Measurements from ENCODE around the gene HSPG2. TPM values are rescaled to one million over a fixed set of nuclear protein-coding genes. Genes with fewer than 3 reads are reported as not detected.

The HSPG2 gene
- total RNA-seq, 1 experiment from 2014 or later: 171 TPM

DNA sequence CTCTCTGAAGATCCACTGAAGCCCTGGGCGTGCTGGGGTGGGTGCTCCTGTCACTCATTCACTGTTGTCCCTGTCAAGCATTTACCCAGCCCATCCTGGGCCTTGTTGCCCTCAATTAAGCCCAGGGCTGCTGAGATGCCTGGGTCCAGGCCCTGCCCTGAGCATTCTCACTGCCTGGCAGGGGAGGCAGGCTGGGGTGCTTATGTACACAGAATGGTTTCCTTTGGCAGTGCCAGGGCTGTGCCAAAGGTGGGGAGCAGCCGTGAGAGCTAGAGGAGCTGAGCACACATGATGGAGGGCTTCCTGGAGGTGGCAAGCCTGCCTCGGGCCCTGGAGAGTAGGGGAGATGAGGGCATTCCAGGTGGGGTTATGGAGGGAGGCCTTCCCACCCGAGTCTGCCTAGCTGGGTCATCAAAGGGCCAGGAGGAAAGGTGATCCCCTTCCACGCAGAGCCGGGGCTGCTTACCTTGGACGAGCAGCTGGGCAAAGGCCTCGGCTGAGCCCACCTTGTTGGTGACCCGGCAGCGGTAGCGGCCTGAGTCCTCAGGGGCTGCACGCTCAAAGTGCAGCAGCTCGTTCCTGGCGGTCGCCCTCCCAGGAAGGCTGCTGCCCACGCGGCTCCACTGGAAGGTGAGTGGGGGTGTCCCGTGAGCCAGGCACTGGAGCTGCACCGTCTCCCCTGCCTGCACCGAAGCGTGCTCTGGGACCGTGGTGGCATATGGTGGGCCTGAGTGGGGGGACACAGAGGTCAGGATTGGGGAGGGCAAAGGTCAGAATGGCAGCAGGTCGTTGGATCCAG is 98.6 kb downstream of the HSPG2 start:
- ChIA-PET CTCF (no interaction called here), POLR2A (no interaction called here)
- Histone ChIP-seq H3K27me3 (ENCODE audit: control insufficient read depth, insufficient read depth, low read length) (no peaks in the 10 kb centered on the region), H3K4me1 (ENCODE audit: control insufficient read depth, insufficient read depth, low read length) (no peaks in the 10 kb centered on the region), H3K4me3 (ENCODE audit: low read depth in 2 of 2, low read length in 2 of 2) (no peak overlapping the region), H3K27ac (ENCODE audit: low read length) (no peak overlapping the region), H3K9me3 (ENCODE audit: control insufficient read depth, insufficient read depth, low read depth, low read length) (no peaks in the 10 kb centered on the region), H3K36me3 (ENCODE audit: control insufficient read depth, insufficient read depth, low read length) (0 out of 2 replicates have a peak, but pooled peaks cover 2% of the 10 kb centered on the region)
- BruUV-seq (replicated peaks): no TSS peak
- DNase-seq (ENCODE audit: low read depth, low spot score): no peak
- intact Hi-C loops (cut with micrococcal nuclease; ENCODE audit: unreplicated experiment): no loop called here
- no peak for ATAC-seq
- in situ Hi-C loops (cut with HindIII; ENCODE audit: low pct_unique_long_range_greater_than_20kb, low sequenced_read_pairs): no loop called here
- TF ChIP-seq SIN3A (IDR thresholded peaks at IDR 0.05; ENCODE audit: borderline replicate concordance, insufficient read depth, low read depth, low read length): no peak
- TF ChIP-seq TCF7L2 (IDR thresholded peaks at IDR 0.05; ENCODE audit: low read depth, low read length): no peak
- TF ChIP-seq, protein P1, sequence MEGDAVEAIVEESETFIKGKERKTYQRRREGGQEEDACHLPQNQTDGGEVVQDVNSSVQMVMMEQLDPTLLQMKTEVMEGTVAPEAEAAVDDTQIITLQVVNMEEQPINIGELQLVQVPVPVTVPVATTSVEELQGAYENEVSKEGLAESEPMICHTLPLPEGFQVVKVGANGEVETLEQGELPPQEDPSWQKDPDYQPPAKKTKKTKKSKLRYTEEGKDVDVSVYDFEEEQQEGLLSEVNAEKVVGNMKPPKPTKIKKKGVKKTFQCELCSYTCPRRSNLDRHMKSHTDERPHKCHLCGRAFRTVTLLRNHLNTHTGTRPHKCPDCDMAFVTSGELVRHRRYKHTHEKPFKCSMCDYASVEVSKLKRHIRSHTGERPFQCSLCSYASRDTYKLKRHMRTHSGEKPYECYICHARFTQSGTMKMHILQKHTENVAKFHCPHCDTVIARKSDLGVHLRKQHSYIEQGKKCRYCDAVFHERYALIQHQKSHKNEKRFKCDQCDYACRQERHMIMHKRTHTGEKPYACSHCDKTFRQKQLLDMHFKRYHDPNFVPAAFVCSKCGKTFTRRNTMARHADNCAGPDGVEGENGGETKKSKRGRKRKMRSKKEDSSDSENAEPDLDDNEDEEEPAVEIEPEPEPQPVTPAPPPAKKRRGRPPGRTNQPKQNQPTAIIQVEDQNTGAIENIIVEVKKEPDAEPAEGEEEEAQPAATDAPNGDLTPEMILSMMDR (IDR thresholded peaks at IDR 0.05): no peak
- TF ChIP-seq POLR2AphosphoS5 (IDR thresholded peaks at IDR 0.05; ENCODE audit: low read depth, low read length): no peak
- TF ChIP-seq, protein P2, sequence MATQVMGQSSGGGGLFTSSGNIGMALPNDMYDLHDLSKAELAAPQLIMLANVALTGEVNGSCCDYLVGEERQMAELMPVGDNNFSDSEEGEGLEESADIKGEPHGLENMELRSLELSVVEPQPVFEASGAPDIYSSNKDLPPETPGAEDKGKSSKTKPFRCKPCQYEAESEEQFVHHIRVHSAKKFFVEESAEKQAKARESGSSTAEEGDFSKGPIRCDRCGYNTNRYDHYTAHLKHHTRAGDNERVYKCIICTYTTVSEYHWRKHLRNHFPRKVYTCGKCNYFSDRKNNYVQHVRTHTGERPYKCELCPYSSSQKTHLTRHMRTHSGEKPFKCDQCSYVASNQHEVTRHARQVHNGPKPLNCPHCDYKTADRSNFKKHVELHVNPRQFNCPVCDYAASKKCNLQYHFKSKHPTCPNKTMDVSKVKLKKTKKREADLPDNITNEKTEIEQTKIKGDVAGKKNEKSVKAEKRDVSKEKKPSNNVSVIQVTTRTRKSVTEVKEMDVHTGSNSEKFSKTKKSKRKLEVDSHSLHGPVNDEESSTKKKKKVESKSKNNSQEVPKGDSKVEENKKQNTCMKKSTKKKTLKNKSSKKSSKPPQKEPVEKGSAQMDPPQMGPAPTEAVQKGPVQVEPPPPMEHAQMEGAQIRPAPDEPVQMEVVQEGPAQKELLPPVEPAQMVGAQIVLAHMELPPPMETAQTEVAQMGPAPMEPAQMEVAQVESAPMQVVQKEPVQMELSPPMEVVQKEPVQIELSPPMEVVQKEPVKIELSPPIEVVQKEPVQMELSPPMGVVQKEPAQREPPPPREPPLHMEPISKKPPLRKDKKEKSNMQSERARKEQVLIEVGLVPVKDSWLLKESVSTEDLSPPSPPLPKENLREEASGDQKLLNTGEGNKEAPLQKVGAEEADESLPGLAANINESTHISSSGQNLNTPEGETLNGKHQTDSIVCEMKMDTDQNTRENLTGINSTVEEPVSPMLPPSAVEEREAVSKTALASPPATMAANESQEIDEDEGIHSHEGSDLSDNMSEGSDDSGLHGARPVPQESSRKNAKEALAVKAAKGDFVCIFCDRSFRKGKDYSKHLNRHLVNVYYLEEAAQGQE (IDR thresholded peaks at IDR 0.05; ENCODE audit: insufficient read depth in 1 of 2, low read depth in 2 of 2, low read length in 1 of 2): no peak

DNA sequence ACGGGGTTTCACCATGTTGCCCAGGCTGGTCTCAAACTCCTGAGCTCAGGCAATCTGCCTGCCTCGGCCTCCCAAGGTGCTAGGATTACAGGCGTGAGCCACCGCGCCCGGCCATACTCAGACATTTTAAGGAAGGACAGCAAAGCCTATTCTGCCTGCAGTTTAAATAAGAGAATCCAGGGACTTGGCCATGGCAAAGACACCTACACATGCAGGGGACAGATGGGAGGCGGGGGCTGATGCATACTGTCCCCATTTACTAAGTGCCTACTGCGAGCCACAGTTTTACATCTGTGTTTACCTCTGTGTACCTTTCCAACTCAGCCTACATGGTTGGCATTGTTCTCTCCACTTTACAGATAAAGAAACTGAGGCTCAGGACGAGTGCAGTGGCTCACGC is 99.6 kb downstream of the HSPG2 start:
- ATAC-seq (no peak), DNase-seq (ENCODE audit: low read depth, low spot score) (no peak)
- intact Hi-C loops (cut with micrococcal nuclease; ENCODE audit: unreplicated experiment): no loop called here
- TF ChIP-seq, protein P2 (IDR thresholded peaks at IDR 0.05; ENCODE audit: insufficient read depth in 1 of 2, low read depth in 2 of 2, low read length in 1 of 2): no peak
- TF ChIP-seq SIN3A (IDR thresholded peaks at IDR 0.05; ENCODE audit: borderline replicate concordance, insufficient read depth, low read depth, low read length) (no peak), POLR2AphosphoS5 (IDR thresholded peaks at IDR 0.05; ENCODE audit: low read depth, low read length) (no peak), TCF7L2 (IDR thresholded peaks at IDR 0.05; ENCODE audit: low read depth, low read length) (no peak)
- TF ChIP-seq, protein P1 (IDR thresholded peaks at IDR 0.05): no peak
- in situ Hi-C loops (cut with HindIII; ENCODE audit: low pct_unique_long_range_greater_than_20kb, low sequenced_read_pairs): no loop called here
- no peak overlapping the region for H3K27ac ChIP-seq (ENCODE audit: low read length)
- POLR2A ChIA-PET: no interaction called here
- H3K4me1 ChIP-seq (ENCODE audit: control insufficient read depth, insufficient read depth, low read length): no peaks in the 10 kb centered on the region
- H3K27me3 ChIP-seq (ENCODE audit: control insufficient read depth, insufficient read depth, low read length): no peaks in the 10 kb centered on the region
- H3K36me3 ChIP-seq (ENCODE audit: control insufficient read depth, insufficient read depth, low read length): 0 out of 2 replicates have a peak, but pooled peaks cover 4% of the 10 kb centered on the region
- BruUV-seq (replicated peaks): no TSS peak
- no peaks in the 10 kb centered on the region for H3K9me3 ChIP-seq (ENCODE audit: control insufficient read depth, insufficient read depth, low read depth, low read length)
- no peak overlapping the region for H3K4me3 ChIP-seq (ENCODE audit: low read depth in 2 of 2, low read length in 2 of 2)
- CTCF ChIA-PET: interaction anchor here (0.6 kb wide), 1 partner anchor 21 kb away, joined by 5 read pairs; no protein-coding TSS in a partner anchor

Measured in Panc1 (cell line).